Pons (tissue), 1 donor: ENCODE measurements around the gene ASPSCR1.

Source experiments
- DNase-seq: peaks from one replicate; pipeline ENCODE4 v3.0.0-alpha.2; 2016; ENCODE audit warnings: low spot score

Gene ASPSCR1

DNA sequence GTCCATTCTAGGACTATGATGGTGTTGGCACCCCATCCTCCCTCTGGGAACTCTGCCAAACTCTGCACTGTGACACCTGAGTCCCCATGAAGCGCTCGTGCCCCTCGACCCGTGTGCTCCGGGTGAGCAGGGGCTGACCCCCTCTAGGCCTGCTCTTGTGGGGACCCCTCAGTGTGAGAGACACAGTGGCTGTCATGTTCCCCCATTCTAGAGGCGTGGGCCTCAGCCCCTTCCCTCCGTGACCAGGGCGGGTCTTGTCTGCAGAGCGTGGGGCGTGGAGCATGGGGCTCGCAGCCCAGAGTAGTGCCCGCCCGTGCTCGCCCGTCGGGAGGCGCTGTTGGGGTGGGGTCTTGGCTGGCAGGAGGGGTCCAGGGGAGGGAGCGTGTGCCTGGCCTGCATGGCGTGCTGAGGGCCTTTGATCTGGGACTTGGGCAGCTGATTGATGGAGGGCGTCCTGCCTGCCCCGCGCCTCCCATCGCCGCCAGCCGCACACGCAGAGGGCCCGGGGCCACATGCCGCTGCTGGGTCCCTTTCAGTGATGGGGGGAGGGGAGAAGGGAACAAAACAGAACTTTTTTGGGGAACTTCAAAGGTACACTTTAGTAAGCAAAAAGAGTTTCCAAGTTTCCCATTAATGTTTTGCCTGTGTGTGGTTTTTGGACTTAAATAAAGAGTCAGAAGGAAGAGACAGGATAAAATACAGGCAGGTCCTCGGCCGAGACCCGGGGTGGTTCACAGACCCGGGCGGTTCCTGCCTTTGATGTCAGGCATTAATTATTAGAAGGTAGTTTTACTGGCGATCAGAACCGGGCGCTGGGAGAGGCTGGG is 22.8 kb downstream of the ASPSCR1 start:
- no peak for DNase-seq

DNA sequence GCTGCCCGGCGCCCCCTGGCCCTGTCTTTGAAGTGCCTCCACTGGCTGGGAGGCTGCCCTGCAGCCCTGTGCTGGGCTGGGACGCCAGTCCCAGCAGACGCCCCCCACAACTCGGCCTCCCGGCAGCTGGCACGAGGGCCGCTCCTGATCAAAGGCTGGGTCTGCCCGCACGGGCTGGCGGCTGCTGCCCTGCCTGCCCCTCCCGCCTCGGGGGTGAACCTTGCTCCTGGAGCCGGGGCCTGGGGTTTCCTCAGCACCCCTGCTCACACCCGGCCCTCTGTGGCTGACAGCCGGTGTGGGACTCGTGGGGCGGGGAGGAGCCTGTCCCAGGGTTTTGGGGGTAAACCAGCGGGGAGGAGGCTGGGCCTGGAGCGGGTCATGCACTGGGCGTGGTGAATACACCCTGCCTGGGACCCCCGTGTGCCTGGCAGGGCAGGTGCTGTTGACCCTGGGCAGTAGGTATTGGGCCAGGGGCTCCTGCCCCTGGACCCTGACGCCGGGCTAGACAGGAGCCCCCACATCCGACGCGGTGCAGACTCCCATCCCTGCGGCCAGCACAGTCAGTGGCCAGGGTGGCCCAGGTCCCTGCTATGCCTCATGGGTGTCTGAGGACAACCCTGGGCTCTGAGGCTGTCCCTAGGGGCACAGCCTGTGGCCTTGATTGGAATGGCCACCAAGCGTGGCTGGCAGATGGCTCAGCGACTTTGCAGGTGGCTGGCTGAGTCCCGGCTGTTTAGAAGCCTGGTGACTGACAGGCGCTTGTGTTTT is 23.6 kb downstream of the ASPSCR1 start:
- DNase-seq: no peak

DNA sequence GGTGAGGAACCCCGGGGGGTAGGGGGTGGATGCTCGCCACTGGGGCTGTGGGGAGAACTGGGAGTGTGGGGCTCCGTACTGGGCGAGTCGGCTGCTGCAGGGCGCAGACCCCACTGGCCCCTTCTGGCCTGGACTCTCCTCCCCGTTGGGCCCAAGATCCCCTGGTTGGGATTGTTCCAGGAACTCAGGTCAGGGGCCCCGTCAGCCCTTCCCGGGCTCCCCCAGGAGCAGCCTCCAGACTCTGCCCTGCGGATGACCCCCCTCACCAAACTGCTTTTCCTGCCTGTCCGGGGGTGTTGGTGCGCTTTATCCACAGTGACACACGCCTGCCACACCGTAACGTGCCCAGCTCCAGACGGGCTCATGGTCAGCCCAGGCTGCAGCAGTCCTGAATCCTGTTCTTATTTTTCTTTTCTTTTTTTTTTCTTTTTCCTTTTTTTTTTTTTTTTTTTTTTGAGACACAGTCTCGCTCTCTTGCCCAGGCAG is 24.2 kb downstream of the ASPSCR1 start:
- no peak for DNase-seq

DNA sequence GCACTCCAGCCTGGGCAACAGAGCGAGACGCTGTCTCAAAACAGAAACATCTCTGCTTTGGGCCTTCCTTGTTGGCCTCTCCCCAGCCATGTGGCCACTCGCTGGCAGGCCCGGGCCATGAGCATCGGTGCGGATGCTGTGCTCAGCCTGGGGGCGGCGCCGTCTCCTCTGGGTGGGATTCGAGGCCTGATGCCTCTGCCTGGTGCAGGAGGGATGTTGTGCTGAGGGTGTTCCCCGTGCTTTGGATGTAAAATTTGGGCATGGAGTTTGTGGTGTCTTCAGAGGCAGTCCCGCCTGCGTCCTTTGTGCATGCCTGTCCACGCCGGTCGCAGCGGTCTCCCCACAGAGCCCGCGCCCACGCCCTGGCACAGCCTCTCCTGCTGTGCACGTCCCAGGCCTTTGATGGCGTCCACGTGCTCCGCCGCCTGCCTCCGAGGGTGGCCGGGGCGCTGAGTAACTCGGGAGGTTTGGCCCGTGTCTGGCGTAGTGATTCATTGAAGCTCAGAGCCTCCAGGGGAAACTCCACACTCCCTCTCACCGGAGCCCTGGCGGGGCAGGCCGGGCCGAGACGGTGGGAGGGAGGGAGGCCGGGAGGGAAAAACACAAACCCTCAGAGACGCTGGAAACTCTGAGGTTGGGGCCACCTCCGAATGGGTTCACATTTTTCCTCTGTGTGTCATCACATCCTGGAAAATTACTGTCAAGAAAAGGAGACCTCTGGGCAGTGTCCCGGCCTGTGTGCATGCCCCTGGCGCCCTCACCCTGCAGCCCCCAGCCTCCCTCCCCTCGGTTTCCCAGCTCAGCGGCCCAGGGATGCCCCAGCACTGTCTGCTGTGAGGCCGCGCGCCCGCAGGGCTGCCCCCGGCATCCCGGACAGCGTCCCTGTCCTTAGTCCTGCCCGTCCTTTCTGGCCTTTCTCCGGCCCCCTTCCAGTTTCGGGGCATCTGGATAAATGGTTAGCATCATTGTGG is 26.3 kb downstream of the ASPSCR1 start:
- DNase-seq: no peak

DNA sequence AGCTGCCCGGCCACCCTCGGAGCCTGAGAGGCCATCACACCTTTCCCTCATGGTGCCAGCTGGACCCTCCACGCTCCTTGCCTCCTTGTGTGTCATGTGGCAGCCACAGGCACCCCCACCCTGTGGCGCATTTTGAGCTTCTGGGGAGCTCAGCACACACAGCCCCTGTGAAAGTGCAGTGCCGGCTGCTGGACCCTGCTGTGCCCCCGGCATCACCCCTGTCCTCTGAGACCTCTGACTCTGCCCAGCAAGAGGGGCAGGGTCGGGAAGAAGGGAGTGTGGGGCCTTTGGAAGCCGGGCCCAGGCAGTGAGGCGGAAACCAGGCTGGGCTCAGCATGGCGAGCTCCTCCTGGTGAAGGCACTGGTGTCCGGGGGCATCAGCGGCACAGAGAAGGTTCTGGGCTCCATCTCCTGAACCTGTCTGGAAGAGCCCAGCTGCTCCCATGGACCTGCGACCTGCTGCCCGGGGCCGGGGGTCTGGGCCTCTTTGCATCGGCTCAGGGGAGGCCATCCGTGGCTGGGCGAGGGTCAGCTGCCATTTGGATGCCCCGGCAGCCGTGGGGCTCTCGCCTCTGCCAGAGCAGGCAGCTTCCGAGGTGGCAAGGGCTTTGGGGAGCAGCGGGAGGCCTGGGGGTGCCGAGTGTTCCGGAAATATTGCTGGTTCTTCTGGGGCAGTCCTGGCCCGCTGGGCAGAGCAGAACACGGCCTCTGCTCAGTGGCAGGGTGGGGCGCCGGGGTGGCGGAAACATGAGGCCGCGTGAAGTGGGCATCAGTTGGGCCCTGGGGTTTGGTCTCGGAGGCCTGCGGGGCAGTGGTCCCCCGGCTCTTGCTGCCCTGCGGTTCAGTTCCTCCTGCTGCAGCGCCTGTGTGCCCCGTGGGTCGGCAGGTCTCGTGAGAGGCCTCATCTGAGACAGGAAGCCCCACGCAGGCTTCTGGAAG is 27.4 kb downstream of the ASPSCR1 start:
- no peak for DNase-seq

DNA sequence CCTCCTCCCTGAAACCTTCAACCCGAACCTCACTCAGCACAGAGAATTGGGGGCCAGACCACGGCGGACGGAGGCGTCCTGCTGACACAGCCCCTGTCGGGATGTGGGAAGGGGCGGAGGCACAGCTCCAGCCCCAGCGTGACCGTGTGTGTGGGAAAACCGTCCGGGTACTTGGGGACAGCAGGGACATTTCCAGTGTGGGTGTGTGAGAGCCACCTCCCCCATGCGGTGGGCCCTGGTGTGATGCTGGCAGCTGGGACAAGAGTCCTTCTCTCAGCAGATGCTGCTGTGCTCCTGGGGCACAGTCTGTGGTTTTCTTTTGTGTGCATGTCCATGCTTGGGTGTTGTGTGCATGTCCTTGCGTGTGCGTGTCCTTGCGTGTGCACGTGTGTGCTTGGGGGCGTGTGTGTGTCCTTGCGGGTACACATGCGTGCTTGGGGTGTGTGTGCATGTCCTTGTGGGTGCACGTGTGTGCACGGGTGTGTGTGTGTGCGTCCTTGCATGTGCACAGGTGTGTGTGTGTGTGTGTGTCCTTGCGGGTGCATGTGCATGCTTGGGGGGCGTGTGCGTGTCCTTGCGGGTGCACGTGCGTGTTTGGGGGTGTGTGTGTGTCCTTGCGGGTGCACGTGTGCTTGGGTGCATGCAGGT is 28.4 kb downstream of the ASPSCR1 start:
- no peak for DNase-seq

DNA sequence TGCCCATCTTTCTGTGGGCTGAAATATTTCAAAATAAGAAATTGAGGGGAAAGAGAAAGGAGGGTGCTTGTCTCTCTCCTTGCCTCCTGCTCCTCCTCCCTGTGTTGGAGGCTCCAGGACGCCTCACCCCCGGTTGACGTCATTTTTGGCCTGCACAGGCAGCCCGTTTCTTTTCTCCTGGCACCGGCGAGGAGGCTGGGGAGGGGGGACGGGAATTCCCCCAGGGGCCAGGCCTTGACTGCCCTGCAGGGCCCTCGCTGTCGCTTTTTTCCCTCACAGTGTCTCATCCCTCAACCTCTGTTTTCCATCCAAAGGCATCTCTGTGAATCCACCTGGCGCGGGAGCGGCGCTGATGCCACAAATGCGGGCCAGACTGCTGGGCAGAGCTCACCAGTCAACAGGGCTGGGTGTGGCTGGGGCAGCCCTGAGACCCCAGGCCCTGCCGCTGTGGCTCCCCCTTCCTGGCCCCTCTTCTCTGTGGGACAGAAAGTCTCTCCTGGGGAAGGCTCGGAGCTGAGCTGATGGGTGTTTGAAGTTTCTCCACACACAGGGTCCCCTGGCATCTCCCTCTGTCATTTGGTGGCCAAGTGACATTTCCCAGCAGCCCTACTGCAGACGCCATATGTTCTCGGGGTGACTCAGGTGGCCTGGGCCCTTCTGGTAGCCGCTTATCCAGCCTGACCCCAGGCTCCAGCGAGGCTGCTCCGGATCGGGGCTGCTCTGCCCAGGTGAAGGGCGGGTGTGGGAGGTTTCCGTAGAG is 29.2 kb downstream of the ASPSCR1 start:
- no peak for DNase-seq

DNA sequence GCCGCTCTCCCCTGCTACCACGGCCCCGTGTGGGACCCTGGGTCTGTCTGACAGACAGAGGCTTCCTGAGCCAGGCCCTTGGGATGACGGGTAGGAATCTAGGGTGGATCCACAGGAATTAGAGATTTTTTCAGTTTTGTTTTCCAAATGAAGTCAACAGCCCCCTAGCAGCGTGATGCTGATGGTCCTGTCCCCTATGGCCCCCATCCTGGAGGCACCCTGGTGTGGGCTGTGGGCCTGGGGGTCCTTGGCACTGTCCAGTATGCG is 29.7 kb downstream of the ASPSCR1 start:
- no peak for DNase-seq

DNA sequence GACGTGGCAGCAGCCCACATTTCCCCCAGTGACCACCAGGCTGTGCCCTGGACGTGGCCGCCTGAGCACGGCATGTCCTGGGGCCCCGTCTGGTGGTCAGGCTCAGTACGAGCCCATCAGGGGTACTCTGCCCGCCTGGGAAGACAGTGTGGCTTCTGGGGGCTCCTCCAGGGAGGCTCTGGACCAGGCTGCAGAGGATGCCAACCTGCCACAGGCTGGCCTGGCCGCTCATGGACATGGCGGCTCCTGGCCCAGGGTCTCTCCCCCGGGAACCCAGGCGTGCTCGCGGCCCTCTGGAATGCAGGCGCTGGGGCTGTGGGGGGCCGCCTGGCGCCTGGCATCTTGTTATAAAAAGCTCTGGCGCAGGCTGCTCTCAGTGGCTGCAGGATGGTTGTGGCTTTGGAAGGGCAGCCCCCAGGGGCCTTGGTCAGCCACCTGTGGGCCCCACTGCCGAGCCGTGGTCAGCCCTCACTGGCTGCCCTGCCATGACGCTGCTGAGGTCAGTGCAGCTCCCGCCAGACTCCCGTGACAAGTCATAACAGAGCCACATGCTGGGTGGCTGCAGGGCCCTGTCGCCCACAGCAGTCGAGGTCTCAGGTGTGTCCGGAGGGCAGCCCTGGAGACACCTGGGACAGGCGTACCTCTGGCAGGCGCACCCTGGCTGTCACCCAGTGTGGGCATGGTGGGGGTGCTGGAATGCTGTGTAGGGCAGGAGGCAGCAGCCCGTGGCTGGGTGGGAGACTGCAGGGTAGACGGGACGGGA is 30.2 kb downstream of the ASPSCR1 start:
- no peak for DNase-seq

DNA sequence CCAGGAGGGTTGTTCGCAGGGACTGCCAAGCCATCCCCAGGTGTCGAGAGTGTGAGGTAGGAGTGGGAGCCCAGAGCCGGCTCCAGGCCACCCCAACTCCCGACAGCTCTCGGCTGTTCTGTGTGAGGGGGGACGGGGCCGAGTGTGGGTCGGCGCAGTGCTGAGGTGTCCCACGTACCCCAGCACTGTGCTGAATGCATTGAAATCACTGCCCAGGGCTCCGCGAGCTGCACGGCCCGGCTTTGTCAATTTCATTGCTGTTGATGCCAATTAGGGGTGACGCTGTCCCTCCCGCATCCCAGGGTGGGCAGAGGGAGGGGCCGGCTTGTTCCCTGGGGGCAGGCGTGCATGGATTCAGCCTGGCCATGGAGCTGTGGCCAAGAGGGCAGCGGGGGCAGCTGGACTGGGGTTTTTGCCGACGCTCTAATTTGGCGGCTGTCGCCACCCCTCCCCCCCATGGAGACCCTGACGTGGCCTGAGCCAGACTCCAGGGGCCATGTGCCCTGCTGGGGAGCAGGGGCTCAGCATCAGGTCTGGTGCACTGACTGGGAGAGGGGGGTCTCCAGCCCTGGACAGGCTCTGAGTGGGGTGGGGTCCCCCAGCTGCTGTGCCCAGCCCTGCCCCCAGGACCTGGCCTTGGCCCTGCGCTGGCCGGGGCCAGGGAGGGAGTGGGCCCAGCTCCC is 31.0 kb downstream of the ASPSCR1 start:
- DNase-seq: no peak

DNA sequence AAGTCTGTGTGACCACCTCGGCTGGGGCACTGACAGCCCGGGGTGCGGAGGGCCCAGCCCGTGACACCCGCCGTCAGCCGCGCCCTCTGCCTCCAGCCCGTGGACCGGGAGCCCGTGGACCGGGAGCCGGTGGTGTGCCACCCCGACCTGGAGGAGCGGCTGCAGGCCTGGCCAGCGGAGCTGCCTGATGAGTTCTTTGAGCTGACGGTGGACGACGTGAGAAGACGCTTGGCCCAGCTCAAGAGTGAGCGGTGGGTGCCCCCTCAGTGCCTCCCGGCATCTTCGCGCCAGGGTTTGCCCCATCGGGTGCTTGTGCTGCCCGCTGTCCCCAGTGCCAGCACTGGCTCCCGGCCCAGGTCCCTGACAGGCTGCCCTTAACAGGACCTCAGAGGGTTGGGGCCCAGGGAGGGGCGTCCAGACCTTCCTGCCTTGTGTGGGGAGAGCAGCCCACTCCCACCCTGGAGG is 31.5 kb downstream of the ASPSCR1 start:
- DNase-seq: no peak

DNA sequence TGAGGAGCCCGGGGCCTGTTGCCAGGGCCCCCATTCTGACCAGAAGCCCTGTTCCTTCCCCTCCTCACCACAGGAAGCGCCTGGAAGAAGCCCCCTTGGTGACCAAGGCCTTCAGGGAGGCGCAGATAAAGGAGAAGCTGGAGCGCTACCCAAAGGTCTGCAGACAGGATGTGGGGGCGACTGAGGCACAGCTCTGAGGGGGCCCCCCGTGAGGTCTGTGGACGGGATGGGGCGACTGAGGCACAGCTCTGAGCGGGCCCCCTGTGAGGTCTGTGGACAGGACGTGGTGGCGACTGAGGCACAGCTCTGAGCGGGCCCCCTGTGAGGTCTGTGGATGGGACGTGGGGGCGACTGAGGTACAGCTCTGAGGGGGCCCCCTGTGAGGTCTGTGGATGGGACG is 32.0 kb downstream of the ASPSCR1 start:
- DNase-seq: no peak

DNA sequence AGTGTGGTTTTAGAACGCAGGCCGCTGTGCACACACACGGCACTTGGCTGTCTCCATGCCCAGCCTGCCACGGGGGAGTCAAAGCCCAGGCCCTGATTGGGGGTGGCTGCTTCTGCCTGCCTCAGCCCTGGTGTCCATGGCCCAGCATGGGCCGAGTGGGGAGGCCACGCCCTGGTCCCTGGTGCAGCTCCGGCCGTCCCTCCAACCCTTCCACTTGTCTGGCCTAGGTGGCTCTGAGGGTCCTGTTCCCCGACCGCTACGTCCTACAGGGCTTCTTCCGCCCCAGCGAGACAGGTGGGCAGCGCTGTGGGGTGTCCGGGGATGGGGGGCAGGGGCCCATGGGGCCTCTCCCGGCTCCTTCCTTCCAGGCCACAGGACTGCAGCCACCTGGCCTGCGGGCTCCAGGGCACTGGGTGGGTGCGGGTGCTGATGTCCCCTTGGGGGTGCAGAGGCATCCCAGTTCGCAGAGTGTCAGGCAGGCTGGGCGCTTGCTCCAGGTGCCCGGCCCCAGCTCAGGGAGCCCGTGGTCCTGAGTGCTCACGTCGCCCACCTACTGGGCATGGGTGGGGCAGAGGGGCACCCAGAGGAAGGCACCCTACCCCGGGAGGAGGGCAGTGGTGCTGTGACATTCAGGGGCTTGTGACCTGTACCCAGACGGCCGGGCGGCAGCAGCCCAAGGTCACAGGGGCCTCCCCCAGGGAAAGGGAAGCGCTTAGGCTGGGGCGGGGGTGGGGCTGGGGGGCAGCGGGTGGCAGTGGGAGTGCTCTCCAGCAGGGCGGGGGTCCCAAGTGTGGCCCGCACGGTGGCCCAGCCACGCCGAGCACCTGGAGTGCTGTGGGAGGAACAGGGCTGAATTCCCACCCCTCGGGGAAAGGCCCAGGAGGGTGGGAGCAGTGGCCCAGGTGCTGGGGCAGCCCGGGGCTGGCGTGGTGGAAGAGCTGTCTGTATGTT is 33.4 kb downstream of the ASPSCR1 start:
- no peak for DNase-seq

DNA sequence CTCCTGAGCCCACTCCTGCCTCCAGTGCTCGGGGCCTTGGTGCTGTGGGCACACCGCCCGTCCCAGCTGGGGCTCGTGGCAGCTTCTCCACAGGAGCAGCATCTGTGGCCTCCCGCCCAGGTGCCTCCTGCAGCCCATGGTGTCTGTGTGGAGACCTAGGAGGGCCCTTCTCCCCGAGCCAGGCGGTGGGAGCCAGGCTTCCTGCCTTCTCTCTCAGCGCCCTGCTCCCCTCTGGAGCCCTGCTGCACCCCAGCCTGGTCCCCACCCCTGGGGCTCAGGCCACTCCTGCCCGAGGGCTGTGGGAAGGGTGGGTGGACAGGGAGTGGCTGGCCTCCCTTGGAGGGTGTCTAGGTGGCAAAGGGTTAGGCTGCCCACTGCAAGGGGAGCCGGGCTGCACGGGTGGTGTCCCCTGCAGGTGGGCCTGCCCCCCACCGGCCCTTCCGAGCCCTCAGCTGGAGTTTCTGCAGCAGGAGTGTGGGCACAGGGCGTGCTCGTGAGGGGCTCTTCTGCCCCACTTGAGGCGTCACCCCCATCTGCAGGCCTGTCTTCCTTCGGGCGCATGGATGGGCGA is 34.3 kb downstream of the ASPSCR1 start:
- DNase-seq: no peak

DNA sequence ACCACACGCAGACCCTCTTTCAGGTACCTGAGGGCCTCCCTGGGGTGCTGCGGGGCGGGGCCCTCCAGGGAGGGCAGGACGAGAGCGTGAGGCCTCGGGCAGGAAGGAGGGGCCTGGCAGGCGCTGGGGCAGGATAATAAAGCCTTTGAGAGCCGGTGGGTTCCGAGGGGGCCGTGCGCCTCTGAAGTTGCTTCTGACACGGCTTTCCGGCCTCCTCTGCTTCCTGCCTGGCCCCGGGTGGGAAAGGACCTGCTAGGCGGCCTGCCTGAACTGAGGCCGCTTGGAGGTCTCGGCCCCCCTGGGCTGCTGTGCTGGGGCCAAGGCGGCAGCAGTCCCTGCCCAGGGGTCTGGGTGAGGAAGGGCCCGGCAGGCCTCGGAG is 34.8 kb downstream of the ASPSCR1 start:
- no peak for DNase-seq

DNA sequence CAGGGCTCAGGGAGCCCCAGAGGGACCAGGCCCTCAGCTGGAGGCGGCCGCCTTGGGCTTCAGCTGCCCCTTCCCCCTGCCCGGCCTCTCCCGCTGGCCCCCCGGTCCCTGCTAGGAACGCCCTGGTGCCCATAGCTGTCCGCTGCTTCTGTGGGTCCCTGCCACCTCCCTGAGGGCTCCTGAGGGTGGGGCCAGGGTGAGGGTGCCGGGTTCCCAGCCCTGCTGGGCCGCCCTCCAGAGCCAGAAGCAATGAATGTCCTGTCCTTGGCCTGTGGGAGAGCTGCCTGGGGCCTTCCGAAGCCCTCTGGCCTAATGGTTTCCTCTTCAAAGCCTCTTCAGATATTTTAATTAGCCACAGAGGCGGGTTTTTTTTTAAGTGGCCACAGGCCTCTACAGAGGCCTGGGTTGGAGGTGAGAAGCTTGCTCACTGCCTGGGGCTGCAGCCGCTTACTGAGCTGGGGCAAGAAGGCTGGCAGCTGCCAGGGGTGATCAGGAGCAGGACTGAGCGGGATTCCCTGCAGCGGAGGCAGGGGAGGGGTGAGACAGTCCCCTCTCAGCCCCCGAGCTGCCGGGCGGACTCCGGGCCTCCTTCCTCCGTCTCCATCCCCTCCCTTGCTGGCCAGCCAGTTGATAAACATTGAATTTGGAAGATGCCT is 35.3 kb downstream of the ASPSCR1 start:
- no peak for DNase-seq
